ENCODE results near the gene C20orf96. TPM values are rescaled to one million over a fixed set of nuclear protein-coding genes. Genes with fewer than 3 reads are reported as not detected.
"Not testable (repeated sequence)": the region's sequence is repeated elsewhere in the genome, so short reads cannot be mapped to it uniquely, and the experiment has no call there.

The C20orf96 gene
- polyA plus RNA-seq (3.5 to 4.7 TPM (median 3.6 TPM) in 3 replicates), polyA minus RNA-seq (0.89 to 2.6 TPM (median 0.96 TPM) in 3 replicates)
- polyA plus RNA-seq (2011; ENCODE audit: low read depth): 1.1 TPM
- polyA plus RNA-seq (2011; cell fraction: cytosol; rRNA removed): 2.5 and 2.6 TPM in 2 replicates
- polyA plus RNA-seq (2011; cell fraction: nucleus; rRNA removed): 5.8 and 6.0 TPM in 2 replicates
- 1.8 and 2.2 TPM in 2 replicates for polyA plus RNA-seq (2012; ENCODE audit: low replicate concordance)
- polyA minus RNA-seq (2011; cell fraction: cytosol; rRNA and poly(A)+ RNA removed): 2.1 TPM
- polyA minus RNA-seq (2011; cell fraction: nucleus; rRNA and poly(A)+ RNA removed): 1.3 and 1.7 TPM in 2 replicates

GRCh38 chr20:290084-290831 is at the start of gene C20orf96:
Gene C20orf96, minus strand, starts transcription at chr20:290750. Its CDS starts 140 bp downstream, at chr20:290610.
- peak within 1 kb of the TSS; percentile 87 for H3K4me2 ChIP-seq (ENCODE audit: control insufficient read depth, extremely low read depth, insufficient read depth, low read depth, low read length)
- H2AFZ ChIP-seq (ENCODE audit: control insufficient read depth, low read length): peak within 1 kb of the TSS; percentile 96
- no peaks in the 10 kb centered on the region for H3K9me1 ChIP-seq (ENCODE audit: control insufficient read depth, extremely low read depth, insufficient read depth, low read length)
- H3K36me3 ChIP-seq (ENCODE audit: control insufficient read depth in 2 of 2, extremely low read depth in 1 of 2, insufficient read depth in 2 of 2, low read length in 2 of 2): no peaks in the 10 kb centered on the region
- no peaks in the 10 kb centered on the region for H3K9me3 ChIP-seq (ENCODE audit: control insufficient read depth, low read depth, low read length)
- dilution Hi-C loops (cut with MboI; ENCODE audit: extremely low pct_ligation_motif_present, low sequenced_read_pairs): no loop called here
- no peaks in the 10 kb centered on the region for H4K20me1 ChIP-seq (ENCODE audit: control insufficient read depth, extremely low read depth, insufficient read depth, low read length)
- FAIRE-seq: peak; percentile 73
- TF ChIP-seq CTCF (optimal IDR thresholded peaks at IDR 0.05 in 1 of 3, IDR thresholded peaks at IDR 0.05 in 1 of 3, conservative IDR thresholded peaks at IDR 0.05 in 1 of 3; ENCODE audit: extremely low read depth in 1 of 3, insufficient read depth in 2 of 3, low read length in 3 of 3) (peak; percentile 20 to 54 (median 48)), EZH2 (IDR thresholded peaks at IDR 0.05; ENCODE audit: low read length) (no peak)
- peak within 1 kb of the TSS; percentile 78 for H3K27ac ChIP-seq (ENCODE audit: control insufficient read depth, insufficient read depth, low read length)
- DNase-seq (ENCODE audit: low read depth, low spot score): no peak
- peak within 1 kb of the TSS; percentile 79 for H3K9ac ChIP-seq (ENCODE audit: control insufficient read depth, extremely low read depth, insufficient read depth, low read length)
- H3K79me2 ChIP-seq (ENCODE audit: control insufficient read depth, insufficient read depth, low read length): no peaks in the 10 kb centered on the region
- H3K27me3 ChIP-seq (ENCODE audit: control insufficient read depth, extremely low read depth, insufficient read depth, low read length): no peaks in the 10 kb centered on the region
- H3K4me1 ChIP-seq (ENCODE audit: control insufficient read depth, extremely low read depth, insufficient read depth, low read length): peaks cover 6% of the 10 kb centered on the region
- H3K4me3 ChIP-seq (ENCODE audit: control insufficient read depth in 2 of 3, extremely low read depth in 1 of 3, insufficient read depth in 2 of 3, low read depth in 1 of 3, low read length in 3 of 3): peak within 1 kb of the TSS; percentile 68 to 84 (median 76)

DNA sequence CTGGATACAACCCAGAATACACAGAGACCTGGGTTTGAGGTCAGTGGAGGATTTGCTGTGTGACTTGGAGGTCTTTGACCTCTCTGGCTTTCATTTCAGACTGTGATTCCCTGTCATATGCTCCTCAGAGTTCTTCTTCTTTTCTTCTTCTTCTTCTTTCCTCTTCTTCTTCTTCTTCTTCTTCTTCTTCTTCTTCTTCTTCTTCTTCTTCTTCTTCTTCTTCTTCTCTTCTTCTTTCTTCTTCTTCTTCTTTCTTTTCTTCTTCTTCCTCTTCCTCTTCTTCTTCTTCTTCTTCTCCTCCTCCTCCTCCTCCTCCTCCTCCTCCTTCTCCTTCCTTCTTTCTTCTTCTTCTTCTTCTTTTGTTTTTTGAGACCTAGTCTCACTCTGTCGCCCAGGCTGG is 45.5 kb upstream of the C20orf96 start:
- H3K27ac ChIP-seq (ENCODE audit: control insufficient read depth, insufficient read depth, low read length); H3K9me3 ChIP-seq (ENCODE audit: control insufficient read depth, low read depth, low read length); H3K4me2 ChIP-seq (ENCODE audit: control insufficient read depth, extremely low read depth, insufficient read depth, low read depth, low read length); H3K4me1 ChIP-seq (ENCODE audit: control insufficient read depth, extremely low read depth, insufficient read depth, low read length); H3K36me3 ChIP-seq (ENCODE audit: control insufficient read depth in 2 of 2, extremely low read depth in 1 of 2, insufficient read depth in 2 of 2, low read length in 2 of 2); H2AFZ ChIP-seq (ENCODE audit: control insufficient read depth, low read length); H4K20me1 ChIP-seq (ENCODE audit: control insufficient read depth, extremely low read depth, insufficient read depth, low read length); H3K9ac ChIP-seq (ENCODE audit: control insufficient read depth, extremely low read depth, insufficient read depth, low read length); H3K27me3 ChIP-seq (ENCODE audit: control insufficient read depth, extremely low read depth, insufficient read depth, low read length); H3K79me2 ChIP-seq (ENCODE audit: control insufficient read depth, insufficient read depth, low read length); DNase-seq (ENCODE audit: low read depth, low spot score); H3K4me3 ChIP-seq (ENCODE audit: control insufficient read depth in 2 of 3, extremely low read depth in 1 of 3, insufficient read depth in 2 of 3, low read depth in 1 of 3, low read length in 3 of 3); FAIRE-seq; H3K9me1 ChIP-seq (ENCODE audit: control insufficient read depth, extremely low read depth, insufficient read depth, low read length); dilution Hi-C loops (cut with MboI; ENCODE audit: extremely low pct_ligation_motif_present, low sequenced_read_pairs): not testable (repeated sequence)
